SKM-1 (cell line): Measurements from ENCODE around the gene ABHD16B.

ENCODE experiments used
- DNase-seq: peaks from one replicate; lab custom pipeline; 2025; ENCODE audit not compliant: unreplicated experiment; lab: John Stamatoyannopoulos, UW

Gene ABHD16B

GRCh38 chr20:63894358-63895201 is 33.3 kb downstream of the ABHD16B start, which contains the start of gene DNAJC5:
TSS of gene DNAJC5 (plus strand) at chr20:63895126. CDS start at chr20:63928346, 33,220 bp downstream.
- DNase-seq: peak; percentile 88

- no peak for DNase-seq
Measured at GRCh38 chr20:63895202-63895951, 34.1 kb downstream of the ABHD16B start.

- DNase-seq: no peak
Measured at GRCh38 chr20:63895952-63896263, 34.6 kb downstream of the ABHD16B start.

- peak; percentile 54 for DNase-seq
Measured at GRCh38 chr20:63896264-63897105, 35.2 kb downstream of the ABHD16B start.

- DNase-seq: no peak
Measured at GRCh38 chr20:63897978-63898561, 36.8 kb downstream of the ABHD16B start.

GRCh38 chr20:63898882-63899558 is 37.7 kb downstream of the ABHD16B start:
- peak; percentile 56 for DNase-seq

GRCh38 chr20:63900413-63900812 is 39.1 kb downstream of the ABHD16B start:
- DNase-seq: peak; percentile 54

- peak; percentile 55 for DNase-seq
Measured at GRCh38 chr20:63903796-63904561, 42.7 kb downstream of the ABHD16B start.

- no peak for DNase-seq
Measured at GRCh38 chr20:63908008-63908682, 46.8 kb downstream of the ABHD16B start.

GRCh38 chr20:63911176-63911575 is 49.9 kb downstream of the ABHD16B start:
- DNase-seq: no peak
